Adipocyte (in vitro differentiated cells): ENCODE results near the gene HECA.
"Not testable (repeated sequence)": the region's sequence is repeated elsewhere in the genome, so short reads cannot be mapped to it uniquely, and the experiment has no call there.

ENCODE experiments used
- DNase-seq: peaks from one replicate; pipeline ENCODE4 v3.0.0-alpha.2; 2015; ENCODE audit warnings: low read depth
- H3K27me3 ChIP-seq: replicated peaks from 2 replicates; pipeline ENCODE4 v1.7.0; 2013; ENCODE audit warnings: mild to moderate bottlenecking, low read length, moderate library complexity; ENCODE audit not compliant: control insufficient read depth, insufficient read depth
- H3K36me3 ChIP-seq: 2 replicates; pipeline ENCODE4 v1.7.0; 2013; ENCODE audit warnings: low read length, mild to moderate bottlenecking, moderate library complexity; ENCODE audit not compliant: control insufficient read depth, insufficient read depth, severe bottlenecking
- H3K4me1 ChIP-seq: 2 replicates; pipeline ENCODE4 v1.7.0; 2013; ENCODE audit warnings: mild to moderate bottlenecking, low read length, moderate library complexity; ENCODE audit not compliant: control insufficient read depth, insufficient read depth
- H3K4me3 ChIP-seq: 2 replicates; pipeline ENCODE4 v1.7.0; 2013; ENCODE audit warnings: mild to moderate bottlenecking, low read length, moderate library complexity
- H3K9ac ChIP-seq: 2 replicates; pipeline ENCODE4 v1.7.0; 2013; ENCODE audit warnings: mild to moderate bottlenecking, low read length, moderate library complexity
- H3K9me3 ChIP-seq: 2 replicates; pipeline ENCODE4 v1.7.0; 2013; ENCODE audit warnings: mild to moderate bottlenecking, low read length, moderate library complexity; ENCODE audit not compliant: control insufficient read depth

HECA gene

GRCh38 chr6:139137706-139138105, 2.8 kb downstream of the HECA start:
- DNase-seq = no peak
- Histone ChIP-seq H3K4me1 (no peaks in the 10 kb centered on the region), H3K4me3 (no peak overlapping the region), H3K36me3 (no peaks in the 10 kb centered on the region), H3K9ac (no peak overlapping the region), H3K9me3 (no peaks in the 10 kb centered on the region), H3K27me3 (no peaks in the 10 kb centered on the region)

DNA sequence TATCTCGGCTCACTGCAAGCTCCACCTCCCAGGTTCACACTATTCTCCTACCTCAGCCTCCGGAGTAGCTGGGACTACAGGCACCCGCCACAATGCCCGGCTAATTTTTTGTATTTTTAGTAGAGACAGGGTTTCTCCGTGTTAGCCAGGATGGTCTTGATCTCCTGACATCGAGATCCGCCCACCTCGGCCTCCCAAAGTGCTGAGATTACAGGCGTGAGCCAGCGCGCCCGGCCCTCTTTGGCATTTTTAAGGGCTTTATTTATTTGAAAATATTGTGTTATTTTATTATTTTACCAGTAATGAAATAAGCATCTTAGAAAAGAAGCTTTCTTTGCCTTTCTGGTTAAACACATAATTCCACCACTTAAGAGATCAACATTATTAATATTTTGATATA, 6.0 kb downstream of the HECA start:
- H3K9me3 ChIP-seq, H3K9ac ChIP-seq, H3K36me3 ChIP-seq, H3K4me1 ChIP-seq, H3K4me3 ChIP-seq, DNase-seq, H3K27me3 ChIP-seq: not testable (repeated sequence)

GRCh38 chr6:139142262-139142661, 7.4 kb downstream of the HECA start:
- Histone ChIP-seq H3K9ac (no peak overlapping the region), H3K4me3 (no peak overlapping the region), H3K36me3 (no peaks in the 10 kb centered on the region), H3K27me3 (no peaks in the 10 kb centered on the region), H3K9me3 (no peaks in the 10 kb centered on the region), H3K4me1 (no peaks in the 10 kb centered on the region)
- no peak for DNase-seq

GRCh38 chr6:139143111-139143510, 8.2 kb downstream of the HECA start:
- no peaks in the 10 kb centered on the region for H3K4me1 ChIP-seq
- no peaks in the 10 kb centered on the region for H3K36me3 ChIP-seq
- H3K27me3 ChIP-seq = no peaks in the 10 kb centered on the region
- no peak overlapping the region for H3K4me3 ChIP-seq
- DNase-seq = no peak
- no peaks in the 10 kb centered on the region for H3K9me3 ChIP-seq
- no peak overlapping the region for H3K9ac ChIP-seq

DNA sequence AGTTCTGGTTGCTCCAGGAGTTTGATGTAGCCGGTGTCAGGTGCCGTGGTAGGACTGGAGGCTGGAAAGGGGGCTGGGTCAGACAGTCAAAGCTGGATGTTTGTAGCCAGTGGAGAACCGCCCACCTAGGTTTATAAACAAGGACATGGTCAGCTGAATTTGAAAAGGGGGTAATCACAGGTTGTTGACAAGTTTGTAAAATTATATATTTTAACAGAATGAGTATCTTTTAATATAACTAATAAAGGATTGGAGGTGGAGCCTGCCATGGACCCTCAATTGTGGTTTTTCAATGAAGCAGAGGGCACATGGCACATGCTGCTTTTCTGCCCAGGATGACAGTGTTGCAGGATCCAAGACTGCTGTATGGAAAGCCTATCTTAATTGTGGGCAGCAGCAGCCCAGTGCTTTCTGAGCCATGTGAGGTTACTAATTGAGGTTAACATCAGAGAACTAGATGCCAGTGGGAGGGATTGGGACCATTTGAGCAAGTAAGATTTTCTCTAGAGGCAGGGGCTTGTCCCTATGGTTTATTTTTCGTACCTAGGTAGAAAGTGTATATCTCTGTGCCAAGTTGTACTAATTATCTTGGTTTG, 9.7 kb downstream of the HECA start:
- H3K9ac ChIP-seq = no peak overlapping the region
- peaks cover 9% of the 10 kb centered on the region for H3K4me1 ChIP-seq
- H3K9me3 ChIP-seq = no peaks in the 10 kb centered on the region
- H3K27me3 ChIP-seq = no peaks in the 10 kb centered on the region
- DNase-seq = no peak
- no peaks in the 10 kb centered on the region for H3K36me3 ChIP-seq
- H3K4me3 ChIP-seq = no peak overlapping the region

- Histone ChIP-seq H3K27me3 (no peaks in the 10 kb centered on the region), H3K36me3 (no peaks in the 10 kb centered on the region), H3K9me3 (no peaks in the 10 kb centered on the region), H3K4me3 (no peak overlapping the region), H3K9ac (no peak overlapping the region), H3K4me1 (peaks cover 12% of the 10 kb centered on the region)
- DNase-seq = no peak
Observed at GRCh38 chr6:139145661-139146060, 10.8 kb downstream of the HECA start.

GRCh38 chr6:139146317-139146726, 11.4 kb downstream of the HECA start:
- Histone ChIP-seq H3K9ac (no peak overlapping the region), H3K9me3 (no peaks in the 10 kb centered on the region), H3K36me3 (no peaks in the 10 kb centered on the region), H3K4me3 (no peak overlapping the region), H3K4me1 (peaks cover 12% of the 10 kb centered on the region), H3K27me3 (no peaks in the 10 kb centered on the region)
- no peak for DNase-seq

GRCh38 chr6:139147628-139148027, 12.7 kb downstream of the HECA start:
- Histone ChIP-seq H3K4me1 (peaks cover 12% of the 10 kb centered on the region), H3K9me3 (no peaks in the 10 kb centered on the region), H3K27me3 (no peaks in the 10 kb centered on the region), H3K36me3 (no peaks in the 10 kb centered on the region), H3K9ac (no peak overlapping the region), H3K4me3 (no peak overlapping the region)
- no peak for DNase-seq

DNA sequence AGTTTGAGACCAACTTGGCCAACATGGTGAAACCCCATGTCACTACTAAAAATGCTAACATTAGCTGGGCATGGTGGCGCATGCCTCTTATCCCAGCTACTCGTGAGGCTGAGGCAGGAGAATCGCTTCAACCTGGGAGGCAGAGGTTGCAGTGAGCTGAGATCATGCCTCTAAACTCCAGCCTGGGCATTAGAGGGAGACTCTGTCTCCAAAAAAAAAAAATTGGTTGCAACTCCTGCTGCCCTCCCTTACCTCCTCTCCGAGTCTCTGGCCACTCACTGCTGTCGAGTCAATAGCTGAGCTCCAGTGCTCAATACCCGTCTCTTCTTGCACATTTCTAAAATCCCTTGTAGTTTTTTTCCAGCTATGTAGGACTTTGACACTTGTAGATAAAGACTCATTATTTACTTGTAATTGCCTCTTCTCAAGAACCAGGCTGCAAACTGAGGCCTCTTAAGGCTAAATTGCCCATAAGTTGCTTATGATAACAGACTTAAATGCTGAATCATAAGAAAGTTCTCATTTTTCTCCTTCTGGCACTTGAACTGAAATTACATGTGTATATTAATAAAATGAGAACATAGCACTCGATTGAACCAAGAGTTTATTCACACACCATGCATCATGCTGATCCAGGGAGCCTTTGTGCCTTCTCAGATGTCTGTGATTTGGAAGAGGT, 13.8 kb downstream of the HECA start:
- no peaks in the 10 kb centered on the region for H3K27me3 ChIP-seq
- peaks cover 21% of the 10 kb centered on the region for H3K4me1 ChIP-seq
- no peaks in the 10 kb centered on the region for H3K36me3 ChIP-seq
- no peak overlapping the region for H3K9ac ChIP-seq
- no peak overlapping the region for H3K4me3 ChIP-seq
- DNase-seq = no peak
- no peaks in the 10 kb centered on the region for H3K9me3 ChIP-seq

- no peak overlapping the region for H3K9ac ChIP-seq
- DNase-seq = no peak
- no peaks in the 10 kb centered on the region for H3K9me3 ChIP-seq
- H3K4me3 ChIP-seq = no peak overlapping the region
- H3K27me3 ChIP-seq = no peaks in the 10 kb centered on the region
- H3K36me3 ChIP-seq = no peaks in the 10 kb centered on the region
- peaks cover 28% of the 10 kb centered on the region for H3K4me1 ChIP-seq
Observed at GRCh38 chr6:139149383-139149782, 14.5 kb downstream of the HECA start.

DNA sequence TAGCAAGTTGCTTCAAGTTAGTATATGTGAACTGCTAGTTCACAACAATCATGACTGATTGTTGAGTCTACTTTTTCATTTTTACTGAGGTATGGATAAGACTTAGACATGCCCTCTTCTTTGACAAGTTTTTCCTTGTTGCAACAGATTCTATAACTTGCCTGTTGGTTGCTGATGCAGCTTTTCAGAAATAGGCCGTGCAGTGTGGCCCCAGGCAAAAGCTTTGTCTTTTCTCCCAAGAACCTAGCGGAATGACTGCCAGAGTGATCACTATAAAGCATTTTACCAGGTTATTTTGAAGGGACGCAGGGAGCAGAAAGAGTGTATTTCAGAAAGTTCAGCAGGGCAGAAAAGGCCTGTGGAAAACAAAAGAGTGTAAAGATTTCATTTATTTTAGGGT, 16.0 kb downstream of the HECA start:
- Histone ChIP-seq H3K9me3 (no peaks in the 10 kb centered on the region), H3K36me3 (no peaks in the 10 kb centered on the region), H3K4me1 (peaks cover 30% of the 10 kb centered on the region), H3K27me3 (no peaks in the 10 kb centered on the region), H3K4me3 (no peak overlapping the region), H3K9ac (no peak overlapping the region)
- no peak for DNase-seq
